ENCODE data around the gene NRN1L. TPM values are rescaled to one million over a fixed set of nuclear protein-coding genes. Genes with fewer than 3 reads are reported as not detected.
"Not testable (repeated sequence)": the region's sequence is repeated elsewhere in the genome, so short reads cannot be mapped to it uniquely, and the experiment has no call there.

NRN1L gene
- not detected for total RNA-seq

GRCh38 chr16:67884684-67885083 lies at the start of gene NRN1L:
TSS of gene NRN1L (plus strand) at chr16:67884885. CDS start at chr16:67884904, 19 bp downstream.
- peaks cover 14% of the 10 kb centered on the region for H3K36me3 Mint-ChIP-seq
- H3K4me3 Mint-ChIP-seq, result no peak within 1 kb of the TSS
- H3K27me3 Mint-ChIP-seq, result no peaks in the 10 kb centered on the region
- H3K4me1 Mint-ChIP-seq, result no peaks in the 10 kb centered on the region
- DNase-seq, result no peak
- H3K27ac Mint-ChIP-seq, result no peak within 1 kb of the TSS
- H3K9me3 Mint-ChIP-seq, result no peaks in the 10 kb centered on the region

GRCh38 chr16:67837190-67837589 lies 47.5 kb upstream of the NRN1L start:
- not testable (repeated sequence) for DNase-seq, H3K9me3 Mint-ChIP-seq, H3K27me3 Mint-ChIP-seq, H3K4me3 Mint-ChIP-seq, H3K36me3 Mint-ChIP-seq, H3K27ac Mint-ChIP-seq
- H3K4me1 Mint-ChIP-seq, result peaks cover 14% of the 10 kb centered on the region

GRCh38 chr16:67837811-67838210 lies 46.9 kb upstream of the NRN1L start:
- Mint-ChIP-seq H3K4me3 (no peak overlapping the region), H3K27me3 (no peaks in the 10 kb centered on the region), H3K36me3 (no peaks in the 10 kb centered on the region), H3K27ac (no peak overlapping the region), H3K9me3 (no peaks in the 10 kb centered on the region), H3K4me1 (peaks cover 9% of the 10 kb centered on the region)
- DNase-seq, result no peak

GRCh38 chr16:67841198-67841815 lies 43.4 kb upstream of the NRN1L start:
- Mint-ChIP-seq H3K36me3 (peaks cover 3% of the 10 kb centered on the region), H3K4me1 (peaks cover 30% of the 10 kb centered on the region), H3K27me3 (no peaks in the 10 kb centered on the region), H3K4me3 (peak overlapping the region; percentile 87), H3K9me3 (no peaks in the 10 kb centered on the region), H3K27ac (peak overlapping the region; percentile 98)
- DNase-seq, result no peak

- peak within 1 kb of the TSS; percentile 95 for H3K4me3 Mint-ChIP-seq
- no peaks in the 10 kb centered on the region for H3K27me3 Mint-ChIP-seq
- H3K9me3 Mint-ChIP-seq, result no peaks in the 10 kb centered on the region
- peaks cover 30% of the 10 kb centered on the region for H3K4me1 Mint-ChIP-seq
- DNase-seq, result peak; percentile 94
- H3K36me3 Mint-ChIP-seq, result peaks cover 3% of the 10 kb centered on the region
- H3K27ac Mint-ChIP-seq, result peak within 1 kb of the TSS; percentile 98
Measured at GRCh38 chr16:67841816-67842508, 42.7 kb upstream of the NRN1L start, which contains the start of gene THAP11. TSS of gene THAP11 (plus strand) at chr16:67842320. CDS start at chr16:67842555, 235 bp downstream.

- DNase-seq, result peak; percentile 71
- peak overlapping the region; percentile 91 for H3K27ac Mint-ChIP-seq
Measured at GRCh38 chr16:67842509-67843342, 42.0 kb upstream of the NRN1L start.

GRCh38 chr16:67843343-67843765 lies 41.3 kb upstream of the NRN1L start:
- Mint-ChIP-seq H3K27ac (peak overlapping the region; percentile 91), H3K36me3 (peaks cover 3% of the 10 kb centered on the region), H3K4me3 (peak overlapping the region; percentile 95), H3K9me3 (no peaks in the 10 kb centered on the region), H3K4me1 (peaks cover 38% of the 10 kb centered on the region), H3K27me3 (no peaks in the 10 kb centered on the region)
- DNase-seq, result no peak

More at GRCh38 chr16:67842509-67843342, 42.0 kb upstream of the NRN1L start:
- Mint-ChIP-seq H3K9me3 (no peaks in the 10 kb centered on the region), H3K36me3 (peaks cover 3% of the 10 kb centered on the region), H3K4me1 (peaks cover 32% of the 10 kb centered on the region), H3K27me3 (no peaks in the 10 kb centered on the region), H3K4me3 (peak overlapping the region; percentile 95)

GRCh38 chr16:67844497-67844896 lies 40.2 kb upstream of the NRN1L start:
- no peaks in the 10 kb centered on the region for H3K9me3 Mint-ChIP-seq
- peaks cover 39% of the 10 kb centered on the region for H3K4me1 Mint-ChIP-seq
- peak overlapping the region; percentile 95 for H3K4me3 Mint-ChIP-seq

GRCh38 chr16:67845291-67846062 lies 39.2 kb upstream of the NRN1L start:
- H3K4me3 Mint-ChIP-seq, result peak overlapping the region; percentile 85
- DNase-seq, result no peak
- H3K27ac Mint-ChIP-seq, result peak overlapping the region; percentile 88
- no peaks in the 10 kb centered on the region for H3K9me3 Mint-ChIP-seq
- peaks cover 39% of the 10 kb centered on the region for H3K4me1 Mint-ChIP-seq
- H3K27me3 Mint-ChIP-seq, result no peaks in the 10 kb centered on the region
- peaks cover 10% of the 10 kb centered on the region for H3K36me3 Mint-ChIP-seq

More at GRCh38 chr16:67844497-67844896, 40.2 kb upstream of the NRN1L start:
- Mint-ChIP-seq H3K36me3 (peaks cover 3% of the 10 kb centered on the region), H3K27ac (peak overlapping the region; percentile 91), H3K27me3 (no peaks in the 10 kb centered on the region)
- DNase-seq, result no peak

- H3K36me3 Mint-ChIP-seq, result peaks cover 10% of the 10 kb centered on the region
- H3K27ac Mint-ChIP-seq, result peak overlapping the region; percentile 88
- DNase-seq, result no peak
- no peaks in the 10 kb centered on the region for H3K9me3 Mint-ChIP-seq
- H3K4me3 Mint-ChIP-seq, result peak overlapping the region; percentile 85
- no peaks in the 10 kb centered on the region for H3K27me3 Mint-ChIP-seq
- peaks cover 39% of the 10 kb centered on the region for H3K4me1 Mint-ChIP-seq
Measured at GRCh38 chr16:67846063-67846319, 38.7 kb upstream of the NRN1L start.

- Mint-ChIP-seq H3K4me3 (peak within 1 kb of the TSS; percentile 96), H3K27ac (peak within 1 kb of the TSS; percentile 88), H3K9me3 (no peaks in the 10 kb centered on the region), H3K4me1 (peaks cover 37% of the 10 kb centered on the region), H3K27me3 (no peaks in the 10 kb centered on the region), H3K36me3 (peaks cover 10% of the 10 kb centered on the region)
- peak; percentile 97 for DNase-seq
Measured at GRCh38 chr16:67846320-67847063, 38.2 kb upstream of the NRN1L start, which contains the start of gene NUTF2. TSS of gene NUTF2 (plus strand) at chr16:67846933. CDS start at chr16:67865131, 18,198 bp downstream.

- peaks cover 10% of the 10 kb centered on the region for H3K36me3 Mint-ChIP-seq
- DNase-seq, result peak; percentile 27
Measured at GRCh38 chr16:67847064-67847861, 37.4 kb upstream of the NRN1L start, which contains the start of gene CENPT. TSS of gene CENPT (minus strand) at chr16:67847693. CDS start at chr16:67833859, 13,834 bp downstream.

GRCh38 chr16:67848118-67848517 lies 36.6 kb upstream of the NRN1L start:
- no peak for DNase-seq
- Mint-ChIP-seq H3K27ac (peak overlapping the region; percentile 86), H3K4me1 (peaks cover 33% of the 10 kb centered on the region), H3K27me3 (no peaks in the 10 kb centered on the region), H3K36me3 (peaks cover 10% of the 10 kb centered on the region), H3K4me3 (peak overlapping the region; percentile 96), H3K9me3 (no peaks in the 10 kb centered on the region)

More at GRCh38 chr16:67847064-67847861, 37.4 kb upstream of the NRN1L start, which contains the start of gene CENPT:
- Mint-ChIP-seq H3K9me3 (no peaks in the 10 kb centered on the region), H3K27me3 (no peaks in the 10 kb centered on the region), H3K4me3 (peak within 1 kb of the TSS; percentile 96), H3K4me1 (peaks cover 35% of the 10 kb centered on the region), H3K27ac (peak within 1 kb of the TSS; percentile 88)
